Measurements from ENCODE around the gene CREB5.

GRCh38 chr7:28539289-28539981 is 127.1 kb downstream of the CREB5 start:
- TF ChIP-seq CTCF (IDR thresholded peaks at IDR 0.05) (no peak), POLR2A (IDR thresholded peaks at IDR 0.05) (no peak)

Data from ovary (tissue), 3 donors.